Endothelial cell of umbilical vein (primary cell): ENCODE data around the gene SLC2A1.

ENCODE experiments used
- CTCF ChIP-seq, 2 donors: IDR thresholded peaks; 1 replicate in 1 of 2; 2 replicates in 1 of 2; pipeline ENCODE4 v1.5.1; 2011; ENCODE audit warnings: low read length in 2 of 2, mild to moderate bottlenecking in 2 of 2, moderate library complexity in 2 of 2, control low read depth in 1 of 2, inconsistent platforms in 1 of 2, low read depth in 1 of 2; ENCODE audit not compliant: insufficient read depth in 1 of 2; ENCODE audit errors: extremely low read depth in 1 of 2
- EZH2 ChIP-seq: IDR thresholded peaks from 2 replicates; pipeline ENCODE4 v1.6.1; 2012; ENCODE audit warnings: borderline replicate concordance, low read depth, mild to moderate bottlenecking, moderate library complexity, low read length, inconsistent platforms; ENCODE audit not compliant: severe bottlenecking
- FOS ChIP-seq: IDR thresholded peaks from 2 replicates; pipeline ENCODE4 v1.6.1; 2011; ENCODE audit warnings: mild to moderate bottlenecking, low read length, moderate library complexity, borderline replicate concordance; ENCODE audit not compliant: insufficient read depth
- GATA2 ChIP-seq: IDR thresholded peaks from 2 replicates; pipeline ENCODE4 v1.7.0; 2011; ENCODE audit warnings: low read depth, mild to moderate bottlenecking, moderate library complexity, mixed read lengths, low read length; ENCODE audit not compliant: insufficient read length, insufficient read depth
- JUN ChIP-seq: IDR thresholded peaks from 2 replicates; pipeline ENCODE4 v1.6.1; 2011; ENCODE audit warnings: borderline replicate concordance, low read depth; ENCODE audit not compliant: insufficient read length, insufficient read depth
- MAX ChIP-seq: IDR thresholded peaks from 2 replicates; pipeline ENCODE4 v1.6.1; 2011; ENCODE audit not compliant: insufficient read depth, insufficient read length
- MYC ChIP-seq: IDR thresholded peaks from one replicate; pipeline ENCODE4 v1.6.1; 2011; ENCODE audit warnings: mild to moderate bottlenecking, low read depth, low read length
- POLR2A ChIP-seq: IDR thresholded peaks from 2 replicates; pipeline ENCODE4 v1.6.1; 2012; ENCODE audit warnings: low read depth, mild to moderate bottlenecking, control low read depth, low read length
- POLR2AphosphoS5 ChIP-seq: IDR thresholded peaks from 2 replicates; pipeline ENCODE4 v1.6.1; 2012; ENCODE audit warnings: low read depth, mild to moderate bottlenecking, control low read depth, low read length, moderate library complexity; ENCODE audit not compliant: insufficient read depth

- TF ChIP-seq EZH2, result no peak
- TF ChIP-seq GATA2, result no peak
- TF ChIP-seq FOS, result no peak
- peak; percentile 57 to 65 for TF ChIP-seq CTCF (IDR thresholded peaks at IDR 0.05; ENCODE audit: extremely low read depth in 1 of 2, insufficient read depth in 1 of 2, low read depth in 1 of 2, low read length in 2 of 2)
- no peak for TF ChIP-seq POLR2A
- no peak for TF ChIP-seq JUN
- no peak for TF ChIP-seq POLR2AphosphoS5
- TF ChIP-seq MAX, result no peak
- no peak for TF ChIP-seq MYC
Measured at GRCh38 chr1:42931108-42931539, 27.5 kb downstream of the SLC2A1 start.
